HepG2 (cell line): ENCODE data around the gene TXNDC12. TPM values are rescaled to one million over a fixed set of nuclear protein-coding genes. Genes with fewer than 3 reads are reported as not detected.
A peak's percentile ranks its signal among the peaks of the same experiment; 100 is the strongest.

Experiments
- ATAC-seq: fragments of 200-7000 bp; cut with Tn5 transposase; 3 replicates; pipeline ENCODE4 v1.9.1; 2020; ENCODE audit warnings: mild to moderate bottlenecking, moderate library complexity
- BruUV-seq: library from RNA; stranded (reverse); fragments of 400-500 nt; replicated peaks from 2 replicates; lab custom pipeline; 2021; lab: Mats Ljungman, UMichigan
- CTCF ChIA-PET: fragments of 300-600 bp; formaldehyde crosslinking; extraction: SDS; loops from one replicate; lab custom pipeline; 2021; ENCODE audit warnings: low total read pairs, inconsistent platforms, low intra/inter-chr PET ratio; lab: Yijun Ruan, JAX
- POLR2A ChIA-PET: fragments of 350-600 bp; sonication (Branson Sonifier 250); formaldehyde crosslinking; loops from one replicate; lab custom pipeline; 2020; ENCODE audit warnings: antibody characterized with exemption, inconsistent platforms; lab: Yijun Ruan, JAX
- DNase-seq: peaks from one replicate; pipeline ENCODE4 v3.0.0-alpha.2; 2015; ENCODE audit warnings: low spot score
- FAIRE-seq: peaks from 3 replicates; lab custom pipeline; 2011; peaks lifted over from hg19 to GRCh38; lab: Jason Lieb, UNC
- H2AFZ ChIP-seq: one replicate; pipeline ENCODE4 v1.6.1; 2011; ENCODE audit warnings: low read length, inconsistent platforms
- H3K27ac ChIP-seq: fragments of 300-600 bp; 3 replicates; pipeline ENCODE4 v1.8.0; 2011; ENCODE audit warnings: mixed run types, mild to moderate bottlenecking, mixed read lengths, low read length, inconsistent platforms; ENCODE audit not compliant: insufficient read depth; ENCODE audit errors: extremely low read length
- H3K27me3 ChIP-seq, 2 experiments: fragments of 200-600 bp in 1 of 2; 2 replicates in 1 of 2; 3 replicates in 1 of 2; pipeline versions ENCODE4 v1.6.0 to v1.8.0; 2011; ENCODE audit warnings: low read length in 2 of 2, mild to moderate bottlenecking in 2 of 2, moderate library complexity in 2 of 2, inconsistent platforms in 1 of 2; ENCODE audit not compliant: insufficient read depth in 2 of 2, control insufficient read depth in 1 of 2
- H3K36me3 ChIP-seq, 2 experiments: fragments of 200-600 bp in 1 of 2; replicated peaks in 1 of 2; 2 replicates in 1 of 2; 3 replicates in 1 of 2; pipeline versions ENCODE4 v1.5.1 to v1.8.0; 2011; ENCODE audit warnings: low read length in 2 of 2, inconsistent platforms in 1 of 2; ENCODE audit not compliant: insufficient read depth in 2 of 2, control insufficient read depth in 1 of 2
- H3K4me1 ChIP-seq: 2 replicates; pipeline ENCODE4 v1.5.1; 2012; ENCODE audit warnings: low read length, inconsistent platforms; ENCODE audit not compliant: insufficient read depth
- H3K4me2 ChIP-seq: 2 replicates; pipeline ENCODE4 v1.6.0; 2011; ENCODE audit warnings: low read depth, low read length, inconsistent platforms
- H3K4me3 ChIP-seq, 3 experiments: fragments of 200-600 bp in 1 of 3; sonication (generic), shearing (Covaris generic) in 1 of 3; replicated peaks in 1 of 3; 2 replicates each; pipeline ENCODE4 v1.5.1; 2011 to 2016; ENCODE audit warnings: low read length in 3 of 3, inconsistent platforms in 2 of 3, low read depth in 2 of 3, mild to moderate bottlenecking in 2 of 3, control low read depth in 1 of 3, mixed read lengths in 1 of 3; ENCODE audit not compliant: insufficient read depth in 1 of 3
- H3K79me2 ChIP-seq: one replicate; pipeline ENCODE4 v1.6.1; 2011; ENCODE audit warnings: low read length, inconsistent platforms; ENCODE audit not compliant: insufficient read depth
- H3K9ac ChIP-seq: 2 replicates; pipeline ENCODE4 v1.6.0; 2011; ENCODE audit warnings: mild to moderate bottlenecking, low read depth, low read length, inconsistent platforms; ENCODE audit not compliant: insufficient read depth
- H3K9me3 ChIP-seq: 2 replicates; pipeline ENCODE4 v1.5.1; 2012; ENCODE audit warnings: mild to moderate bottlenecking, low read length
- H4K20me1 ChIP-seq: 2 replicates; pipeline ENCODE4 v1.6.0; 2011; ENCODE audit warnings: inconsistent platforms, mild to moderate bottlenecking, low read length, moderate library complexity; ENCODE audit not compliant: insufficient read depth
- DPF2 ChIP-seq: sonication (generic); formaldehyde crosslinking; IDR thresholded peaks from 2 replicates; pipeline ENCODE4 v1.4.0; 2020; ENCODE audit warnings: mild to moderate bottlenecking, low read depth, missing genetic modification reagents, borderline replicate concordance
- FOSL2 ChIP-seq: sonication (generic); formaldehyde crosslinking; IDR thresholded peaks from 2 replicates; pipeline ENCODE4 v1.4.0; 2020; ENCODE audit warnings: missing genetic modification reagents
- FOXA3 ChIP-seq: IDR thresholded peaks from 2 replicates; pipeline ENCODE4 v1.6.1; 2016; ENCODE audit warnings: missing genetic modification reagents, missing compliant biosample characterization
- IKZF5 ChIP-seq: IDR thresholded peaks from 2 replicates; pipeline ENCODE4 v1.6.1; 2018; ENCODE audit warnings: missing genetic modification reagents, mild to moderate bottlenecking, missing compliant biosample characterization
- MATR3 ChIP-seq: sonication (generic); formaldehyde crosslinking; IDR thresholded peaks from 2 replicates; pipeline ENCODE4 v1.4.0; 2020; ENCODE audit warnings: missing genetic modification reagents
- RFXANK ChIP-seq: IDR thresholded peaks from 2 replicates; pipeline ENCODE4 v1.6.1; 2016
- SMAD1 ChIP-seq: sonication (generic); formaldehyde crosslinking; IDR thresholded peaks from 2 replicates; pipeline ENCODE4 v1.4.0; 2020; ENCODE audit warnings: missing genetic modification reagents, low read depth, mild to moderate bottlenecking, borderline replicate concordance
- SOX5 ChIP-seq: IDR thresholded peaks from 2 replicates; pipeline ENCODE4 v1.6.1; 2016; ENCODE audit warnings: borderline replicate concordance
- ZMYM3 ChIP-seq: sonication (generic); formaldehyde crosslinking; IDR thresholded peaks from 2 replicates; pipeline ENCODE4 v1.5.1; 2020; ENCODE audit warnings: mild to moderate bottlenecking, missing genetic modification reagents
- ZNF382 ChIP-seq: sonication (generic); formaldehyde crosslinking; IDR thresholded peaks from 2 replicates; pipeline ENCODE4 v1.5.0; 2020; ENCODE audit warnings: missing genetic modification reagents, mild to moderate bottlenecking, borderline replicate concordance
- ZNF780A ChIP-seq: sonication (generic); formaldehyde crosslinking; IDR thresholded peaks from 2 replicates; pipeline ENCODE4 v1.8.0; 2022; ENCODE audit warnings: mild to moderate bottlenecking, missing genetic modification reagents, moderate library complexity
- ZSCAN12 ChIP-seq: sonication (generic); formaldehyde crosslinking; IDR thresholded peaks from 2 replicates; pipeline ENCODE4 v1.9.0; 2021; ENCODE audit warnings: mild to moderate bottlenecking, missing genetic modification reagents
- in situ Hi-C: cut with HindIII; loops from 2 replicates; pipeline ENCODE4 v1.10.0; 2017; ENCODE audit warnings: low pct_unique_long_range_greater_than_20kb; ENCODE audit not compliant: extremely low pct_ligation_motif_present
- intact Hi-C: fragments of 100-400 bp; cut with micrococcal nuclease; formaldehyde crosslinking; loops from one replicate; pipeline ENCODE4 v1.10.0; 2022; ENCODE audit not compliant: unreplicated experiment
- polyA plus RNA-seq, 8 experiments: library from polyadenylated mRNA; depleted of rRNA in 3 of 8; stranded (reverse) in 7 of 8; unstranded in 1 of 8; fragments of >200 nt; fragmentation: Illumina TruSeq in 4 of 8; extraction: Trizol in 4 of 8; gene quantifications; 2 replicates each; pipeline versions ENCODE4 v1.2.1 to v1.2.3, GENCODE V29; 2011 to 2016; ENCODE audit warnings: low read depth in 4 of 8, missing spikeins in 1 of 8, mixed read lengths in 1 of 8; ENCODE audit not compliant: insufficient read depth in 1 of 8
- total RNA-seq, 5 experiments: library from RNA; depleted of rRNA; stranded (reverse); fragments of >200 nt; fragmentation: Illumina TruSeq; extraction: Trizol; gene quantifications; 2 replicates each; pipeline ENCODE4 v1.2.3, GENCODE V29; 2016; ENCODE audit warnings: low read depth in 1 of 5
- TF ChIP-seq, protein P1 (sequence below): sonication (generic); formaldehyde crosslinking; IDR thresholded peaks from 2 replicates; pipeline ENCODE4 v1.5.1; 2020; ENCODE audit warnings: missing genetic modification reagents, mild to moderate bottlenecking, borderline replicate concordance

TXNDC12 gene
- total and polyA plus RNA-seq, 2 of the 13 experiments (the other 11 are each of a cell fraction or from before 2014, with no cell fraction given), result 65.6 to 67.2 TPM

DNA sequence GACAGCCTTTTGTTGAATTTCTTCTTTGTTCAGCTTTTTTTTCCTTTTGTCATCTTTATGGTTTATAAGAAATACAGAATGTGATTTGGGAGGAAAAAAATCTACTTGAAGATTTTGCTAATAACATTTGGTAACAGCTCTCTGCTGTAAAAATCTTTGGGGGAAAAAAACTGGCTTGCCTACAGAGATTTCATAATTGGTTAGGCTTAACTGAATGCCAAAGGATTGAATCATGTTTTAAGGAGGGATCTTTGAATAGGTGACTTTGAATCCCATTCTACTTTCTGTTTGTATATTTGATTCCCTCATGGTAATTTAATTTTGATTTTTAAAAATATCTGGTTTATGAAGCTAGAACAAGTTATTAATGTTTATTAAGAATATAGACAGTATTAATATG lies 4.3 kb upstream of the TXNDC12 start:
- Histone ChIP-seq H4K20me1 (peaks cover 36% of the 10 kb centered on the region), H3K4me1 (peaks cover 43% of the 10 kb centered on the region), H3K9ac (no peak overlapping the region), H3K79me2 (peaks cover 74% of the 10 kb centered on the region), H3K27me3 (no peaks in the 10 kb centered on the region; a peak in 1 of 5 replicates), H3K36me3 (peaks cover 12 to 33% of the 10 kb centered on the region in 2 experiments), H3K27ac (no peak overlapping the region), H2AFZ (no peak overlapping the region), H3K4me2 (peak overlapping the region; percentile 40), H3K9me3 (no peaks in the 10 kb centered on the region), H3K4me3 (no peak overlapping the region)
- CTCF ChIA-PET, result no interaction called here
- DNase-seq (no peak), ATAC-seq (no peak), FAIRE-seq (no peak)
- TF ChIP-seq ZNF780A (CRISPR knock-in tag) (no peak), FOXA3 (no peak), SOX5 (CRISPR knock-in tag) (no peak), IKZF5 (CRISPR knock-in tag) (no peak), SMAD1 (CRISPR knock-in tag) (no peak), RFXANK (CRISPR knock-in tag) (no peak), DPF2 (CRISPR knock-in tag) (no peak), ZSCAN12 (CRISPR knock-in tag) (no peak), ZMYM3 (CRISPR knock-in tag) (no peak), ZNF382 (CRISPR knock-in tag) (no peak), MATR3 (no peak), FOSL2 (CRISPR knock-in tag) (no peak)
- TF ChIP-seq, protein P1, sequence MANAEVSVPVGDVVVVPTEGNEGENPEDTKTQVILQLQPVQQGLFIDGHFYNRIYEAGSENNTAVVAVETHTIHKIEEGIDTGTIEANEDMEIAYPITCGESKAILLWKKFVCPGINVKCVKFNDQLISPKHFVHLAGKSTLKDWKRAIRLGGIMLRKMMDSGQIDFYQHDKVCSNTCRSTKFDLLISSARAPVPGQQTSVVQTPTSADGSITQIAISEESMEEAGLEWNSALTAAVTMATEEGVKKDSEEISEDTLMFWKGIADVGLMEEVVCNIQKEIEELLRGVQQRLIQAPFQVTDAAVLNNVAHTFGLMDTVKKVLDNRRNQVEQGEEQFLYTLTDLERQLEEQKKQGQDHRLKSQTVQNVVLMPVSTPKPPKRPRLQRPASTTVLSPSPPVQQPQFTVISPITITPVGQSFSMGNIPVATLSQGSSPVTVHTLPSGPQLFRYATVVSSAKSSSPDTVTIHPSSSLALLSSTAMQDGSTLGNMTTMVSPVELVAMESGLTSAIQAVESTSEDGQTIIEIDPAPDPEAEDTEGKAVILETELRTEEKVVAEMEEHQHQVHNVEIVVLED (CRISPR knock-in tag), result no peak
- POLR2A ChIA-PET, result interaction anchor here (1.6 kb wide), 1 partner anchor 21 kb away, joined by 11 read pairs; no protein-coding TSS in a partner anchor
- intact Hi-C loops (no loop called here), in situ Hi-C loops (no loop called here)
- no TSS peak for BruUV-seq
